Measurements from ENCODE around the gene FGF6.

The FGF6 gene

DNA sequence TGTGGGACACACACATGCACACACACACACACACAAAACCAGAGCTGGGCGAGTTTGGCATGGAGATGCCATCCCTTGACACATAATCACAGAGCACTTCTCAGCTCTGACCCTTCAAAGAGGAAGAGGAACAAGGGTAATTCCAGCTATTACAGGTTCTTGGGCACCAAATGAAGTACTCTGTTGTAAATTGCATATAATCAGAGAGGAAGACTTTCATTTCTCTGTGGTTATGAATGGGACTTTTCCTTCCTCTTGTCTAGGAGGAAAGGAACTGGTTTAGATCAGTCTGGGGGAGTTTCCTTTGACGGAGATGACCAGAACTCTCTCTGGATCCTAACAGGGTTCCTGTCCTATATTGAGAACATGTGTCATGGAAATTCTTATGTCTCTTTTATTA lies 26.4 kb upstream of the FGF6 start:
- H3F3A ChIP-seq (ENCODE audit: insufficient read depth, low read length) = no peaks in the 10 kb centered on the region
- no peaks in the 10 kb centered on the region for H3K9me3 ChIP-seq (replicated peaks; ENCODE audit: insufficient read depth, low read length)
- no peak for TF ChIP-seq EZH2 (optimal IDR thresholded peaks at IDR 0.05; ENCODE audit: low read depth, low read length)
- TF ChIP-seq EZH2phosphoT487 (IDR thresholded peaks at IDR 0.05; ENCODE audit: low read length) = no peak
- TF ChIP-seq CTCF (IDR thresholded peaks at IDR 0.05; ENCODE audit: low read length) = no peak
- no peaks in the 10 kb centered on the region for H3K36me3 ChIP-seq (replicated peaks; ENCODE audit: insufficient read depth, low read length)
- no peak overlapping the region for H3K9ac ChIP-seq (ENCODE audit: low read length)
- no peak overlapping the region for H2AFZ ChIP-seq (ENCODE audit: low read length)
- no peak overlapping the region for H3K4me2 ChIP-seq (ENCODE audit: low read depth, low read length)
- no peaks in the 10 kb centered on the region for H3K9me2 ChIP-seq (replicated peaks; ENCODE audit: insufficient read depth, low read length)
- no peaks in the 10 kb centered on the region for H3K4me1 ChIP-seq (ENCODE audit: low read length)
- no peak overlapping the region for H3K4me3 ChIP-seq (ENCODE audit: low read length)
- no peak for DNase-seq
- no peak overlapping the region for H3K27ac ChIP-seq (ENCODE audit: low read length)
- H3K27me3 ChIP-seq (replicated peaks; ENCODE audit: insufficient read depth, low read length) = no peaks in the 10 kb centered on the region
- H3K79me2 ChIP-seq (ENCODE audit: low read length) = no peaks in the 10 kb centered on the region
- H4K20me1 ChIP-seq (ENCODE audit: insufficient read depth, low read length) = no peaks in the 10 kb centered on the region

DNA sequence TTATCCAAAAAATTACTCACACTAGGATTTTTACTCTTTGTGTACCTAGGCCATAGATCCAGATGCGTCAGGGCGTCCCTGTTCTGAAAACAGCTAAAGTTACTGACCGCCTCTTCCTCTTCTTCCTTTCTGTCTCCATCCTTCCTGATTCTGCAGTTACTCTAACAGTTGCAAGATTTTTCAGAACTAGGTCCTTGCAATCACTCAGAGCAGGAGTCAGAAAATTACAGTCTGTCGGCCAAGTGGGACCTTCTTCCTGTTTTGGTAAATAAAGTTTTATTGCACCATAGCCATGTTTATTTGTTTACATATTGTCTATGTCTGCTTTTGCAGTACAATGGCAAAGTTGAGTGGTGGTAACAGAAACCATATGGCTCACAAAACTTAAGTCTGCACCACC lies 25.6 kb upstream of the FGF6 start:
- Histone ChIP-seq H3K4me3 (ENCODE audit: low read length) (no peak overlapping the region), H3K4me1 (ENCODE audit: low read length) (no peaks in the 10 kb centered on the region), H3K4me2 (ENCODE audit: low read depth, low read length) (no peak overlapping the region), H3K9ac (ENCODE audit: low read length) (no peak overlapping the region), H3K9me2 (replicated peaks; ENCODE audit: insufficient read depth, low read length) (no peaks in the 10 kb centered on the region), H3K27me3 (replicated peaks; ENCODE audit: insufficient read depth, low read length) (no peaks in the 10 kb centered on the region), H3K9me3 (replicated peaks; ENCODE audit: insufficient read depth, low read length) (no peaks in the 10 kb centered on the region), H3K36me3 (replicated peaks; ENCODE audit: insufficient read depth, low read length) (no peaks in the 10 kb centered on the region), H3K79me2 (ENCODE audit: low read length) (no peaks in the 10 kb centered on the region), H3K27ac (ENCODE audit: low read length) (no peak overlapping the region), H4K20me1 (ENCODE audit: insufficient read depth, low read length) (no peaks in the 10 kb centered on the region), H2AFZ (ENCODE audit: low read length) (no peak overlapping the region), H3F3A (ENCODE audit: insufficient read depth, low read length) (no peaks in the 10 kb centered on the region)
- TF ChIP-seq EZH2phosphoT487 (IDR thresholded peaks at IDR 0.05; ENCODE audit: low read length) (no peak), CTCF (IDR thresholded peaks at IDR 0.05; ENCODE audit: low read length) (no peak), EZH2 (optimal IDR thresholded peaks at IDR 0.05; ENCODE audit: low read depth, low read length) (no peak)
- DNase-seq = no peak

DNA sequence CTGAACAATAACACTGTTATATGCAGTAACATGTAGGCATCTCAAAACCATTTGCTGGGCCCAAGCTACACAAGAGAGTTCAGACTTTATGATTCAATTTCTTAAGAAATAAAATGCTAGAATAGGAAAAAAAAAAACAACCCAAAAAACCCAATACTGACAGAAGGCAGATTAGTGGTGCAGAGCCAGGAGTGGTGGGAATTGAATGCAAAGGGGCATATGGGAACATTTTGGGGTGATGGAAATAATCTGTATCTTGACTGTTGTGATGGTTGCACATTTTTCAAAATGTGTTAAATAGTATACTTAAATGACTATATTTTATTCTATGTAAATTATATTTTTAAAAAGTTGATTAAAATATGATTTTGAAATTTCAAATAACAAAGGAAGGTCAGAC lies 23.4 kb upstream of the FGF6 start:
- H3K9me2 ChIP-seq (replicated peaks; ENCODE audit: insufficient read depth, low read length) = no peaks in the 10 kb centered on the region
- TF ChIP-seq EZH2 (optimal IDR thresholded peaks at IDR 0.05; ENCODE audit: low read depth, low read length) (no peak), EZH2phosphoT487 (IDR thresholded peaks at IDR 0.05; ENCODE audit: low read length) (no peak), CTCF (IDR thresholded peaks at IDR 0.05; ENCODE audit: low read length) (no peak)
- no peak overlapping the region for H3K4me3 ChIP-seq (ENCODE audit: low read length)

More for the DNA sequence above, 23.4 kb upstream of the FGF6 start:
- Histone ChIP-seq H3K27me3 (replicated peaks; ENCODE audit: insufficient read depth, low read length) (no peaks in the 10 kb centered on the region), H3K9me3 (replicated peaks; ENCODE audit: insufficient read depth, low read length) (no peaks in the 10 kb centered on the region), H3F3A (ENCODE audit: insufficient read depth, low read length) (no peaks in the 10 kb centered on the region), H3K27ac (ENCODE audit: low read length) (no peak overlapping the region), H3K36me3 (replicated peaks; ENCODE audit: insufficient read depth, low read length) (no peaks in the 10 kb centered on the region), H3K9ac (ENCODE audit: low read length) (no peak overlapping the region), H3K4me2 (ENCODE audit: low read depth, low read length) (no peak overlapping the region), H2AFZ (ENCODE audit: low read length) (no peak overlapping the region), H4K20me1 (ENCODE audit: insufficient read depth, low read length) (no peaks in the 10 kb centered on the region), H3K79me2 (ENCODE audit: low read length) (no peaks in the 10 kb centered on the region), H3K4me1 (ENCODE audit: low read length) (no peaks in the 10 kb centered on the region)
- DNase-seq = no peak

Measured in MM.1S (cell line).